ENCODE data around the gene FBXW4.

Gene FBXW4

DNA sequence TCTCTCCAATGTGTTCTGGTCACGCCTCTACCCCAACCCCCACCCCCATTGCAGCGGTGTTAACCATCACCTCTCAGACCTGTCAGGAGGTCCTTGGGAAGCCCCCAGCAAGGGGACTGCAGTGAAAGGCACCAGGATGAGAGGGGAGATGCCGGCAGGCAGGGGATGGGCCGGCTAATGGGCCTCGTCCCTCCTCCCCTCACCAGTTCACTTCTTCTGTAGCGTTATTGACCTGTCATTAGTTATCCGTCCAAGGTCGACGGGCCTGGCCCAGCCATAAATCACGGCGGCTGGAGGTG is 125.7 kb downstream of the FBXW4 start:
- Histone ChIP-seq H3K9me3 (peaks cover 5% of the 10 kb centered on the region; the same call in 1 of the 2 replicates), H3K36me3 (no peaks in the 10 kb centered on the region), H3K27me3 (peaks cover 5% of the 10 kb centered on the region), H3K4me3 (ENCODE audit: low read depth, low read length) (peak overlapping the region; percentile 71), H3K4me1 (no peaks in the 10 kb centered on the region; the same call in 1 of the 2 replicates)
- DNase-seq = no peak
- TF ChIP-seq, protein P1, sequence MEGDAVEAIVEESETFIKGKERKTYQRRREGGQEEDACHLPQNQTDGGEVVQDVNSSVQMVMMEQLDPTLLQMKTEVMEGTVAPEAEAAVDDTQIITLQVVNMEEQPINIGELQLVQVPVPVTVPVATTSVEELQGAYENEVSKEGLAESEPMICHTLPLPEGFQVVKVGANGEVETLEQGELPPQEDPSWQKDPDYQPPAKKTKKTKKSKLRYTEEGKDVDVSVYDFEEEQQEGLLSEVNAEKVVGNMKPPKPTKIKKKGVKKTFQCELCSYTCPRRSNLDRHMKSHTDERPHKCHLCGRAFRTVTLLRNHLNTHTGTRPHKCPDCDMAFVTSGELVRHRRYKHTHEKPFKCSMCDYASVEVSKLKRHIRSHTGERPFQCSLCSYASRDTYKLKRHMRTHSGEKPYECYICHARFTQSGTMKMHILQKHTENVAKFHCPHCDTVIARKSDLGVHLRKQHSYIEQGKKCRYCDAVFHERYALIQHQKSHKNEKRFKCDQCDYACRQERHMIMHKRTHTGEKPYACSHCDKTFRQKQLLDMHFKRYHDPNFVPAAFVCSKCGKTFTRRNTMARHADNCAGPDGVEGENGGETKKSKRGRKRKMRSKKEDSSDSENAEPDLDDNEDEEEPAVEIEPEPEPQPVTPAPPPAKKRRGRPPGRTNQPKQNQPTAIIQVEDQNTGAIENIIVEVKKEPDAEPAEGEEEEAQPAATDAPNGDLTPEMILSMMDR (IDR thresholded peaks at IDR 0.05; ENCODE audit: low read depth, low read length) = no peak

DNA sequence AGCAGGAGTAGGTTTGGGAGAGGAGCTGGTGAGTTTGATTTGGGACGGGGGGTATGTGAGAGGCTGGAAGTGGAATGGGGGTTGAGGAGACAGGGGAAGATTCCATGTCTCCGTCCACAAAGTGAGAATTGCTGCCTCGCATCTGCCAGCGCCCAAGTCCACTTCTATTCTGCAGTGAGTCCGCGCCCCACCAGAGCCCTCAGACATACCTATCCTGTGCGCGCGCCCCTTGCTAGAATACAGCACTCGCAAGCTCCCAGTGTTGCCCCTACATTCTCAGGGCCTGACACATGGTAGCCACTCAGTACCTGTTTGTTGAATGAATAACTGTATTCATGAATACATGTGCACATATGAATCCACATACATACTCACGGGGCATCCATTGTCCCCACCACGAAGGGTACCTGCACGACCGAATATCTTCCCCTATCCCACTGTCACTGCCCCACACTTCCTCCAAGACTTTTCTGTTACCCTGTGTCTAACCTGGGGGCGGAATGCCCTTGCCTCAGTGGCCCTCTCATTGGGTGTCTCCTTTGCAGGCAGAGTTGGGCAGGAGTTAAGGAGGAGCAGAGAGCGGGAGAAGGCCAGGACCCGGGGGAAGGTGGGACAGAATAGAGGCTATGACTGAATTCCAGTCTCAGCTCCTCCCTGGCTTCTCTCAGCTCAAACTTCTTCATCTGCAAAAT is 126.8 kb downstream of the FBXW4 start:
- Histone ChIP-seq H3K4me1 (no peaks in the 10 kb centered on the region; the same call in 1 of the 2 replicates), H3K27me3 (peaks cover 5% of the 10 kb centered on the region), H3K9me3 (peaks cover 5% of the 10 kb centered on the region; the same call in 1 of the 2 replicates), H3K4me3 (ENCODE audit: low read depth, low read length) (no peak overlapping the region), H3K36me3 (no peaks in the 10 kb centered on the region)
- TF ChIP-seq, protein P1 (IDR thresholded peaks at IDR 0.05; ENCODE audit: low read depth, low read length) = no peak
- DNase-seq = no peak

DNA sequence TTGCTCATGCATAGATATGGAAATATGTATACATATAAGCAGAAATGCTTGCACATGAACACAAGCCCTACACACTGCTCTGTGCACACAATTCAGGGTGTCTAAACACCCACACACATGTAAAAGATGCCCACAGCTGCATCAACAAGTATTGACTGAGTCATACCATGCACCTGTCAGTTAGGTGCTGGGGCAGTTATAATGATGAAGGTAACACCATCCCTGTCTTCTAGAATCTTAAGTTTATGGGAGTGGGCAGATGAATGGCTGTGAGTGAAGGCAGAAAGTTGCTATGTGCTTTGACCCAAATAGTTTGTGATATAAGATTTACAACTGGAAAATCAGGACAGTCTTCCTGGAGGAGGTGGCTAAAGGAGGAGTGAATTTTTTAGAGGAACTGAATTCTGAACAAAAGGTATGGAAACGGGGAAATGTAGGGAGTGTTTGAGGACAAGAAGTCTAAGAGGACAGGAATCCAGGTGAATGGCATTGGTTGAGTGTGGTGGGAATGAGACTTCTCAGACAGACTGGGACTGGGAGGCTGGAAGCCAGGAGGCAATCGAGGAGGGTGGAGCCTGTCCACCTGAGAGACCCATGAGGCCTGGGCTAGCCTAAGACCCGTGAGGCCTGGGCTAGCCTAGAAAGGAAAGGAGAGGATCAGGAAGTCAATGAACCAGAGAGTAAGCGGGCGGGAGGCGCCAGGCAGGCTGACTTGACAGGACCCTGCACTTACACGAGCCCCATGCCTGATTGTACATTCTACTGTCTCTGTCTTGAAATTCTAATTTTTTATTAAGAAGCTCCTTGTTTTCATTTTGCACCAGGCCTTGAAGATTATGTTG is 127.6 kb downstream of the FBXW4 start:
- Histone ChIP-seq H3K4me3 (ENCODE audit: low read depth, low read length) (no peak overlapping the region; the same call in 1 of the 2 replicates), H3K36me3 (no peaks in the 10 kb centered on the region), H3K27me3 (peaks cover 5% of the 10 kb centered on the region), H3K4me1 (no peaks in the 10 kb centered on the region; the same call in 1 of the 2 replicates), H3K9me3 (no peaks in the 10 kb centered on the region)
- TF ChIP-seq, protein P1 (IDR thresholded peaks at IDR 0.05; ENCODE audit: low read depth, low read length) = no peak
- DNase-seq = no peak

DNA sequence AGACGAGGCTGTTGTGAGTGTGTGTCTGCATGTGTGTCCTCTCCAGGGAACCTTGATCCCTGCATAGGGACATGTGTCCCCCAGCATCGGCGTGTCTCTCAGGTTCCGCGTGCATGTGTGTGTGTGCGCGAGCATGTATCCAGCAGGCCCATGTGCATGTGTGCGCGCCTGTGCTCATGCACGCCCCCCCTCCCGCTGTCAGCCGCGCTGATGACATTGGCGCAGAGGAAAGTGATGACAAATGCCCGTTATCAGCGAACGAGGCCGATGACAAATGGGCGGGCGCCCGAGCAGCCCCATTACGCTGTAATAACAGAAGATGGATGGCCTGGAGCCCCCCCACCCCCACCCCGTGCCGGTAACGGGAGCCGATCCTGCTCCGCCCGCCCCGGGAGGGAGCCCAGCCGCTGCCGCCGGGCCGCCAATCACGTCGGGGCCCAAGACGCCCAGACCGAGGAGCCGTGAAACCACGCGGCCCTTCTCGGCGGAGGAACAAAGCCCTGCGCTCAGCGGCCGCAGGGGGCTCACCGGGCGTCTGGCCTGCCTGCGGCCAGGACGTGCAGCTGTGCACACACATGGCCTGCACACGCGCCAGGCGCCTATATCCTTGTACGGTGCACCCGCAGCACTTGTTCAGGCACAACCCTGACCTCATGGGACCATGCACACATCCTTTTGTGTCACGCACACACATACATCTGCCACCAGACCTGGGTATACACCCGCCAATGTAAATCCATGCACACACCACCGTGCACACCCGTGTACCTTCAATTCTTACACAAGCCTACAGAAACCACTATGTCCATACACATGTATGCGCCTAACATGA is 128.4 kb downstream of the FBXW4 start:
- TF ChIP-seq, protein P1 (IDR thresholded peaks at IDR 0.05; ENCODE audit: low read depth, low read length) = no peak
- Histone ChIP-seq H3K36me3 (no peaks in the 10 kb centered on the region), H3K9me3 (no peaks in the 10 kb centered on the region), H3K4me3 (ENCODE audit: low read depth, low read length) (peak overlapping the region; percentile 41), H3K27me3 (peaks cover 5% of the 10 kb centered on the region), H3K4me1 (peaks cover 2% of the 10 kb centered on the region)
- peak; percentile 79 for DNase-seq

DNA sequence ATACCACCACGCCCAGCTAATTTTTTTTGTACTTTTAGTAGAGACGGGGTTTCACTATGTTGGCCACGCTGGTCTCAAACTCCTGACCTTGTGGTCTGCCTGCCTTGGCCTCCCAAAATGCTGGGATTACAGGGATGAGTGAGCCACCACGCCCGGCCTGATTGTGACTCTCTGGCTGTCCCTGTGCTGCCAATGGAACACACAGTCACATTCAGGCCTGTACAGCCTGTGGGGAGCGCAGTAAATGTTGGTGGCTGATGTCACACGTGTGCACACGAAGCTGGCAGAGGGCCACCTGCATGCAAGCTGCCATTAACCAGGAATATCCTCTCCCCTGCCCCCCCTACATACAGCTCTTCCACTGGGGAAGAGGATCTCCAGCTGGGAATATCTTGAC is 129.0 kb downstream of the FBXW4 start:
- peaks cover 5% of the 10 kb centered on the region for H3K27me3 ChIP-seq
- no peaks in the 10 kb centered on the region for H3K36me3 ChIP-seq
- TF ChIP-seq, protein P1 (IDR thresholded peaks at IDR 0.05; ENCODE audit: low read depth, low read length) = no peak
- DNase-seq = no peak
- H3K4me1 ChIP-seq = peaks cover 8% of the 10 kb centered on the region
- H3K9me3 ChIP-seq = no peaks in the 10 kb centered on the region
- peak overlapping the region; percentile 41 for H3K4me3 ChIP-seq (ENCODE audit: low read depth, low read length)
